A549 (cell line): ENCODE measurements around the gene CREBL2. TPM values are rescaled to one million over a fixed set of nuclear protein-coding genes. Genes with fewer than 3 reads are reported as not detected.

Source experiments
- ATAC-seq, 2 experiments: fragments of 200-7000 bp in 1 of 2; fragments of >200 bp in 1 of 2; cut with Nextera tagmentation in 1 of 2; cut with Tn5 transposase in 1 of 2; 3 replicates each; pipeline versions ENCODE4 v1.8.0 to v1.9.1; 2018 to 2020; ENCODE audit warnings: mild to moderate bottlenecking in 1 of 2, moderate library complexity in 1 of 2
- CTCF ChIA-PET: fragments of 300-600 bp; sonication (Branson Sonifier 250); formaldehyde crosslinking; extraction: SDS; loops from one replicate; lab custom pipeline; 2021; ENCODE audit warnings: antibody characterized with exemption, inconsistent platforms; lab: Yijun Ruan, JAX
- POLR2A ChIA-PET: fragments of 350-600 bp; formaldehyde crosslinking; extraction: SDS; loops from one replicate; lab custom pipeline; 2021; ENCODE audit warnings: antibody characterized with exemption, inconsistent platforms; lab: Yijun Ruan, JAX
- DNase-seq, 2 experiments: peaks; one replicate each; pipeline versions ENCODE4 v3.0.0 to v3.0.0-alpha.2; 2011 to 2016; ENCODE audit warnings: low read depth in 1 of 2, low spot score in 1 of 2
- FAIRE-seq: peaks from 2 replicates; lab custom pipeline; 2011; peaks lifted over from hg19 to GRCh38; lab: Jason Lieb, UNC
- H3K27ac ChIP-seq, 2 experiments: fragments of >200 bp; sonication (Bioruptor Twin); formaldehyde crosslinking; 3 replicates each; pipeline ENCODE4 v1.5.1; 2016 to 2017
- H3K4me1 ChIP-seq: fragments of >200 bp; sonication (Bioruptor Twin); formaldehyde crosslinking; 3 replicates; pipeline ENCODE4 v1.6.1; 2016
- H3K4me2 ChIP-seq: fragments of >200 bp; sonication (Bioruptor Twin); formaldehyde crosslinking; 3 replicates; pipeline ENCODE4 v1.6.1; 2016
- H3K4me3 ChIP-seq: fragments of >200 bp; sonication (Bioruptor Twin); formaldehyde crosslinking; 3 replicates; pipeline ENCODE4 v1.5.1; 2016
- H3K9me3 ChIP-seq: fragments of >200 bp; sonication (Bioruptor Twin); formaldehyde crosslinking; 3 replicates; pipeline ENCODE4 v1.6.1; 2016
- CBX8 ChIP-seq: fragments of 200-600 bp; sonication (generic); IDR thresholded peaks from 2 replicates; pipeline ENCODE4 v1.6.1; 2016
- CHD2 ChIP-seq: fragments of 150-350 bp; IDR thresholded peaks from 2 replicates; pipeline ENCODE4 v1.6.1; 2014; ENCODE audit warnings: low read length; ENCODE audit not compliant: partially characterized antibody
- E2F6 ChIP-seq: IDR thresholded peaks from 2 replicates; pipeline ENCODE4 v1.6.1; 2012; ENCODE audit warnings: low read depth, borderline replicate concordance
- EHF ChIP-seq: fragments of 250-450 bp; sonication (Bioruptor Pico); IDR thresholded peaks from 2 replicates; pipeline ENCODE4 v1.5.0; 2020; ENCODE audit warnings: mild to moderate bottlenecking
- EP300 ChIP-seq, 2 experiments: fragments of >200 bp; sonication (Bioruptor Twin); formaldehyde crosslinking; IDR thresholded peaks; 2 replicates in 1 of 2; 3 replicates in 1 of 2; pipeline ENCODE4 v1.6.1; 2016 to 2017
- ESRRA ChIP-seq: fragments of 150-350 bp; IDR thresholded peaks from 2 replicates; pipeline ENCODE4 v1.6.1; 2014; ENCODE audit warnings: mild to moderate bottlenecking, low read length, borderline replicate concordance
- HDAC2 ChIP-seq: fragments of 200-600 bp; sonication (generic); IDR thresholded peaks from 2 replicates; pipeline ENCODE4 v1.6.1; 2016
- HEYL ChIP-seq: fragments of 250-450 bp; sonication (Bioruptor Pico); IDR thresholded peaks from 2 replicates; pipeline ENCODE4 v1.8.0; 2021; ENCODE audit warnings: mild to moderate bottlenecking, moderate library complexity
- HOXB13 ChIP-seq: fragments of 250-450 bp; sonication (Bioruptor Pico); IDR thresholded peaks from 2 replicates; pipeline ENCODE4 v1.5.0; 2020; ENCODE audit warnings: low read depth, mild to moderate bottlenecking, moderate library complexity
- HOXB5 ChIP-seq: fragments of 250-450 bp; sonication (Bioruptor Pico); IDR thresholded peaks from 2 replicates; pipeline ENCODE4 v1.5.0; 2020; ENCODE audit warnings: mild to moderate bottlenecking, moderate library complexity
- JUN ChIP-seq, 2 experiments: fragments of >200 bp; sonication (Bioruptor Twin); formaldehyde crosslinking; IDR thresholded peaks; 2 replicates in 1 of 2; 3 replicates in 1 of 2; pipeline ENCODE4 v1.6.1; 2016 to 2017
- JUNB ChIP-seq: fragments of >200 bp; sonication (Bioruptor Twin); formaldehyde crosslinking; IDR thresholded peaks from 2 replicates; pipeline ENCODE4 v1.6.1; 2016
- MAFK ChIP-seq: fragments of 450-650 bp; IDR thresholded peaks from 2 replicates; pipeline ENCODE4 v1.6.1; 2014; ENCODE audit not compliant: partially characterized antibody
- MYC ChIP-seq: IDR thresholded peaks from 2 replicates; pipeline ENCODE4 v1.6.1; 2012; ENCODE audit warnings: mild to moderate bottlenecking, inconsistent platforms, low read length, improper control_type of control experiment, borderline replicate concordance
- NPAS2 ChIP-seq: fragments of 250-450 bp; sonication (Bioruptor Pico); IDR thresholded peaks from 2 replicates; pipeline ENCODE4 v1.8.0; 2022; ENCODE audit warnings: mild to moderate bottlenecking, moderate library complexity, borderline replicate concordance
- PBX3 ChIP-seq: IDR thresholded peaks from 2 replicates; pipeline ENCODE4 v1.6.1; 2012
- PHF8 ChIP-seq: fragments of 200-600 bp; sonication (generic); IDR thresholded peaks from 2 replicates; pipeline ENCODE4 v1.6.1; 2016; ENCODE audit warnings: low read depth, mild to moderate bottlenecking, antibody characterized with exemption, moderate library complexity, borderline replicate concordance
- RAD21 ChIP-seq, 2 experiments: fragments of >200 bp in 1 of 2; sonication (Bioruptor Twin) in 1 of 2; formaldehyde crosslinking in 1 of 2; IDR thresholded peaks in 1 of 2; conservative IDR thresholded peaks in 1 of 2; 2 replicates in 1 of 2; 3 replicates in 1 of 2; pipeline ENCODE4 v1.6.1; 2012 to 2018; ENCODE audit warnings: inconsistent platforms in 1 of 2
- RFX5 ChIP-seq: fragments of 450-650 bp; IDR thresholded peaks from 2 replicates; pipeline ENCODE4 v1.7.1; 2014; ENCODE audit warnings: antibody characterized with exemption, mild to moderate bottlenecking, moderate library complexity
- RNF2 ChIP-seq: fragments of 200-600 bp; sonication (generic); IDR thresholded peaks from 2 replicates; pipeline ENCODE4 v1.6.1; 2016; ENCODE audit warnings: low read depth, mild to moderate bottlenecking, antibody characterized with exemption, moderate library complexity, borderline replicate concordance
- SMC3 ChIP-seq: fragments of >200 bp; sonication (Bioruptor Twin); formaldehyde crosslinking; IDR thresholded peaks from 3 replicates; pipeline ENCODE4 v1.6.1; 2018; ENCODE audit warnings: inconsistent platforms
- ZFP36 ChIP-seq: fragments of 450-650 bp; IDR thresholded peaks from 2 replicates; pipeline ENCODE4 v1.6.1; 2014; ENCODE audit warnings: borderline replicate concordance; ENCODE audit not compliant: partially characterized antibody
- WGBS: methylation state at CpG from one replicate; pipeline ENCODE4 v1.1.6; 2017; ENCODE audit errors: missing lambda C conversion rate; 5-methylcytosine and 5-hydroxymethylcytosine counted together
- polyA plus RNA-seq, 4 experiments: library from polyadenylated mRNA; depleted of rRNA in 3 of 4; stranded (reverse); fragments of >200 nt; fragmentation: RNase III in 1 of 4; extraction: RNeasy Plus Mini Kit Qiagen cat#74134 plus additional on column Dnase treatment in 1 of 4; gene quantifications; 2 replicates in 3 of 4; 3 replicates in 1 of 4; pipeline ENCODE4 v1.2.3, GENCODE V29; 2011 to 2017
- TF ChIP-seq, protein P1 (sequence below): fragments of 200-600 bp; sonication (generic); IDR thresholded peaks from 2 replicates; pipeline ENCODE4 v1.6.1; 2016; ENCODE audit warnings: antibody characterized with exemption, mild to moderate bottlenecking, moderate library complexity
- TF ChIP-seq, protein P2 (sequence below): IDR thresholded peaks from 2 replicates; pipeline ENCODE4 v1.6.1; 2012
- TF ChIP-seq, protein P3 (sequence below): fragments of >200 bp; sonication (Bioruptor Twin); formaldehyde crosslinking; IDR thresholded peaks from 2 replicates; pipeline ENCODE4 v1.6.1; 2016
- TF ChIP-seq, protein P4 (sequence below): fragments of 150-350 bp; IDR thresholded peaks from 2 replicates; pipeline ENCODE4 v1.6.1; 2014; ENCODE audit warnings: low read depth, mild to moderate bottlenecking, low read length

Gene CREBL2
- polyA plus RNA-seq, 2 of the 4 experiments (the other 2 are of a cell fraction): 24.3 to 31.4 TPM

DNA sequence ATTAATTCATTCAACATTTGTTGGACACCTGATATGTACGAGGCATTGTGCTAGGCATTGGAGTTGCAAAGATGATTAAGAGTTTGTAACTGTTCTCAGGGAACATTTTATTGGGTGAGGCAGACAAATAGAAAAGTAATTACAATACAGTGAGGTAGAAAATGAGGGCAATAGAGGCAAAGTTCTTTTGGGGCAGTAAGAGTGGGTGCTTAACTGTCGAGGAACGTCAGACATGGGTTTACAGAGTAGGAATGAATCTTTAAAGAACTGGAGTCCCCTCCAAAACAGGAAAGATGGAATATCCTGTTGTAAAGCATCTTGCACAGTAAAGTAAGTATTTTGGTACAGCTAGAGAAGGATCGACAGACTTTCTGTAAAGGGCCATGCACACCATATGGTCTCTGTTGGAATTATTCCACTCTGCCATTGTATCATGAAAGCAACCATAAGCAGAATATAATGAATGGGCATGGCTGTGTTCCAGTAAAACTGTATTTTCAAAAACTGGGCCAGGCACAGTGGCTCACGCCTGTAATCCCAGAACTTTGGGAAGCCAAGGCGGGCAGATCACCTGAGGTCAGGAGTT is 9.1 kb downstream of the CREBL2 start (continued):
- no peak for TF ChIP-seq RFX5

GRCh38 chr12:12622418-12622817 is 10.7 kb downstream of the CREBL2 start:
- DNase-seq (no peak), ATAC-seq (no peak), FAIRE-seq (no peak)
- H3K4me1 ChIP-seq: peaks cover under 1% of the 10 kb centered on the region; the same call in 2 of the 3 replicates
- ChIA-PET POLR2A (no interaction called here), CTCF (no interaction called here)
- TF ChIP-seq HOXB13 (CRISPR knock-in tag) (no peak), HOXB5 (no peak), HEYL (CRISPR knock-in tag) (no peak), PBX3 (no peak), ZFP36 (no peak), EHF (CRISPR knock-in tag) (no peak), RAD21 (conservative IDR thresholded peaks at IDR 0.05 in 1 of 2, IDR thresholded peaks at IDR 0.05 in 1 of 2) (no peak), NPAS2 (no peak), ESRRA (no peak), CBX8 (no peak), SMC3 (no peak), MYC (no peak), JUN (IDR thresholded peaks at IDR 0.05) (no peak)
- TF ChIP-seq, protein P1, sequence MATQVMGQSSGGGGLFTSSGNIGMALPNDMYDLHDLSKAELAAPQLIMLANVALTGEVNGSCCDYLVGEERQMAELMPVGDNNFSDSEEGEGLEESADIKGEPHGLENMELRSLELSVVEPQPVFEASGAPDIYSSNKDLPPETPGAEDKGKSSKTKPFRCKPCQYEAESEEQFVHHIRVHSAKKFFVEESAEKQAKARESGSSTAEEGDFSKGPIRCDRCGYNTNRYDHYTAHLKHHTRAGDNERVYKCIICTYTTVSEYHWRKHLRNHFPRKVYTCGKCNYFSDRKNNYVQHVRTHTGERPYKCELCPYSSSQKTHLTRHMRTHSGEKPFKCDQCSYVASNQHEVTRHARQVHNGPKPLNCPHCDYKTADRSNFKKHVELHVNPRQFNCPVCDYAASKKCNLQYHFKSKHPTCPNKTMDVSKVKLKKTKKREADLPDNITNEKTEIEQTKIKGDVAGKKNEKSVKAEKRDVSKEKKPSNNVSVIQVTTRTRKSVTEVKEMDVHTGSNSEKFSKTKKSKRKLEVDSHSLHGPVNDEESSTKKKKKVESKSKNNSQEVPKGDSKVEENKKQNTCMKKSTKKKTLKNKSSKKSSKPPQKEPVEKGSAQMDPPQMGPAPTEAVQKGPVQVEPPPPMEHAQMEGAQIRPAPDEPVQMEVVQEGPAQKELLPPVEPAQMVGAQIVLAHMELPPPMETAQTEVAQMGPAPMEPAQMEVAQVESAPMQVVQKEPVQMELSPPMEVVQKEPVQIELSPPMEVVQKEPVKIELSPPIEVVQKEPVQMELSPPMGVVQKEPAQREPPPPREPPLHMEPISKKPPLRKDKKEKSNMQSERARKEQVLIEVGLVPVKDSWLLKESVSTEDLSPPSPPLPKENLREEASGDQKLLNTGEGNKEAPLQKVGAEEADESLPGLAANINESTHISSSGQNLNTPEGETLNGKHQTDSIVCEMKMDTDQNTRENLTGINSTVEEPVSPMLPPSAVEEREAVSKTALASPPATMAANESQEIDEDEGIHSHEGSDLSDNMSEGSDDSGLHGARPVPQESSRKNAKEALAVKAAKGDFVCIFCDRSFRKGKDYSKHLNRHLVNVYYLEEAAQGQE: no peak
- no peak overlapping the region for H3K27ac ChIP-seq
- H3K4me2 ChIP-seq: no peak overlapping the region
- 90% methylated on average over 3 of the region's 3 CpGs for WGBS
- H3K9me3 ChIP-seq: no peaks in the 10 kb centered on the region
- no peak overlapping the region for H3K4me3 ChIP-seq

GRCh38 chr12:12624498-12624992 is 12.9 kb downstream of the CREBL2 start:
- H3K4me3 ChIP-seq: no peak overlapping the region
- no peaks in the 10 kb centered on the region for H3K9me3 ChIP-seq
- H3K27ac ChIP-seq: no peak overlapping the region
- POLR2A ChIA-PET: no interaction called here
- ATAC-seq (no peak), DNase-seq (no peak), FAIRE-seq (no peak)
- H3K4me1 ChIP-seq: no peaks in the 10 kb centered on the region
- 68% methylated on average over 5 of the region's 5 CpGs for WGBS
- H3K4me2 ChIP-seq: no peak overlapping the region
- CTCF ChIA-PET: interaction anchor here (0.7 to 1.7 kb wide), 2 partner anchors 13 to 31 kb away, joined by 3 to 7 read pairs; no protein-coding TSS in a partner anchor
- TF ChIP-seq E2F6 (no peak), PHF8 (no peak), EP300 (IDR thresholded peaks at IDR 0.05) (no peak), HOXB13 (CRISPR knock-in tag) (no peak), RNF2 (no peak), ESRRA (no peak), RAD21 (conservative IDR thresholded peaks at IDR 0.05 in 1 of 2, IDR thresholded peaks at IDR 0.05 in 1 of 2) (no peak), HDAC2 (no peak), JUNB (no peak), MAFK (no peak), PBX3 (no peak), CHD2 (no peak)
- TF ChIP-seq, protein P2, sequence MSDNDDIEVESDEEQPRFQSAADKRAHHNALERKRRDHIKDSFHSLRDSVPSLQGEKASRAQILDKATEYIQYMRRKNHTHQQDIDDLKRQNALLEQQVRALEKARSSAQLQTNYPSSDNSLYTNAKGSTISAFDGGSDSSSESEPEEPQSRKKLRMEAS: no peak
- TF ChIP-seq, protein P3, sequence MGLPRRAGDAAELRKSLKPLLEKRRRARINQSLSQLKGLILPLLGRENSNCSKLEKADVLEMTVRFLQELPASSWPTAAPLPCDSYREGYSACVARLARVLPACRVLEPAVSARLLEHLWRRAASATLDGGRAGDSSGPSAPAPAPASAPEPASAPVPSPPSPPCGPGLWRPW: no peak
- TF ChIP-seq, protein P4, sequence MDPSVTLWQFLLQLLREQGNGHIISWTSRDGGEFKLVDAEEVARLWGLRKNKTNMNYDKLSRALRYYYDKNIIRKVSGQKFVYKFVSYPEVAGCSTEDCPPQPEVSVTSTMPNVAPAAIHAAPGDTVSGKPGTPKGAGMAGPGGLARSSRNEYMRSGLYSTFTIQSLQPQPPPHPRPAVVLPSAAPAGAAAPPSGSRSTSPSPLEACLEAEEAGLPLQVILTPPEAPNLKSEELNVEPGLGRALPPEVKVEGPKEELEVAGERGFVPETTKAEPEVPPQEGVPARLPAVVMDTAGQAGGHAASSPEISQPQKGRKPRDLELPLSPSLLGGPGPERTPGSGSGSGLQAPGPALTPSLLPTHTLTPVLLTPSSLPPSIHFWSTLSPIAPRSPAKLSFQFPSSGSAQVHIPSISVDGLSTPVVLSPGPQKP: no peak
